Adrenal gland (tissue), 12 donors: Measurements from ENCODE around the gene FBRS. TPM values are rescaled to one million over a fixed set of nuclear protein-coding genes. Genes with fewer than 3 reads are reported as not detected.

ENCODE experiments used
- DNase-seq, 7 donors: peaks; one replicate each; pipeline ENCODE4 v3.0.0-alpha.2; 2019 to 2020
- H3K27ac ChIP-seq, 5 donors: fragments of 200-600 bp; sonication (generic) in 4 of 5; 1 replicate in 3 of 5; 2 replicates in 2 of 5; pipeline versions ENCODE4 v1.5.1 to v1.8.0; 2016 to 2020; ENCODE audit warnings: mild to moderate bottlenecking in 1 of 5
- H3K27me3 ChIP-seq: fragments of 200-600 bp; 2 replicates; pipeline ENCODE4 v1.8.0; 2021
- H3K36me3 ChIP-seq, 2 donors: fragments of 200-600 bp; replicated peaks in 1 of 2; 1 replicate in 1 of 2; 2 replicates in 1 of 2; pipeline versions ENCODE4 v1.5.1 to v1.8.0; 2018 to 2022
- H3K4me1 ChIP-seq, 2 donors: fragments of 200-600 bp; replicated peaks in 1 of 2; 1 replicate in 1 of 2; 2 replicates in 1 of 2; pipeline versions ENCODE4 v1.5.1 to v1.8.0; 2018 to 2021
- H3K4me3 ChIP-seq, 4 donors: fragments of 200-600 bp; sonication (generic) in 3 of 4; one replicate each; pipeline ENCODE4 v1.5.1; 2016 to 2018
- H3K9me3 ChIP-seq, 3 donors: fragments of 200-600 bp; sonication (generic) in 1 of 3; replicated peaks in 1 of 3; 1 replicate in 2 of 3; 2 replicates in 1 of 3; pipeline versions ENCODE4 v1.5.1 to v1.8.0; 2016 to 2021
- POLR2A ChIP-seq, 2 donors: fragments of 450-650 bp; IDR thresholded peaks; one replicate each; pipeline ENCODE4 v1.6.1; 2017; ENCODE audit warnings: antibody characterized with exemption in 2 of 2, mild to moderate bottlenecking in 2 of 2, moderate library complexity in 1 of 2
- WGBS, 4 donors: extraction: QIAGEN DNeasy Blood & Tissue Kit in 2 of 4; methylation state at CpG; one replicate each; pipeline versions ENCODE4 v1.1.5 to v1.1.7; 2013 to 2017; 5-methylcytosine and 5-hydroxymethylcytosine counted together
- intact Hi-C, 2 donors: fragments of 100-400 bp; cut with DNase I; formaldehyde crosslinking; loops; one replicate each; pipeline versions ENCODE4 v1.14.1 to v1.15.0; 2022 to 2023
- polyA plus RNA-seq, 3 donors: library from polyadenylated mRNA; stranded (reverse); fragments of 200-250 nt in 2 of 3; fragments of 350-450 nt in 1 of 3; fragmentation: Illumina TruSeq in 1 of 3; extraction: RNeasy Lipid Tissue Mini Kit (QIAGEN cat#74804) in 1 of 3; gene quantifications; one replicate each; pipeline ENCODE4 v1.2.3, GENCODE V29; 2013 to 2014
- total RNA-seq, 9 donors: library from RNA; depleted of rRNA in 4 of 9; stranded (reverse); fragments of >200 nt in 4 of 9; fragments of 120-200 nt in 1 of 9; fragmentation: NEBNext Ultra II Directional in 1 of 9; extraction: Animal tissue kit (Norgen Biotek cat#: 25700) in 1 of 9; gene quantifications; one replicate each; pipeline versions ENCODE4 v1.1.0 to v1.2.4, GENCODE V29; 2013 to 2023
- TF ChIP-seq, protein P1 (sequence below), 6 experiments: fragments of 450-650 bp in 4 of 6; fragments of 200-600 bp in 2 of 6; sonication (generic) in 1 of 6; IDR thresholded peaks; 1 replicate in 5 of 6; 2 replicates in 1 of 6; pipeline versions ENCODE4 v1.5.1 to v1.8.0; 2016 to 2021; ENCODE audit warnings: antibody characterized with exemption in 6 of 6, mild to moderate bottlenecking in 2 of 6, moderate library complexity in 1 of 6
- donor health status: healthy with polysubstance abuse.
- donor health status: Bipolar disorder and iron deficiency.
- donor health status: DM: yes; HTN: yes; CAD: no.
- donor health status: DM: no; HTN: no; CAD: no.
- donor health status: DM: no; HTN: no; CAD: no.
- donor health status: DM: yes; HTN: yes; CAD: no.

Gene FBRS
- total and polyA plus RNA-seq, 12 donors: 18.3 to 186 (median 46.8) TPM

DNA sequence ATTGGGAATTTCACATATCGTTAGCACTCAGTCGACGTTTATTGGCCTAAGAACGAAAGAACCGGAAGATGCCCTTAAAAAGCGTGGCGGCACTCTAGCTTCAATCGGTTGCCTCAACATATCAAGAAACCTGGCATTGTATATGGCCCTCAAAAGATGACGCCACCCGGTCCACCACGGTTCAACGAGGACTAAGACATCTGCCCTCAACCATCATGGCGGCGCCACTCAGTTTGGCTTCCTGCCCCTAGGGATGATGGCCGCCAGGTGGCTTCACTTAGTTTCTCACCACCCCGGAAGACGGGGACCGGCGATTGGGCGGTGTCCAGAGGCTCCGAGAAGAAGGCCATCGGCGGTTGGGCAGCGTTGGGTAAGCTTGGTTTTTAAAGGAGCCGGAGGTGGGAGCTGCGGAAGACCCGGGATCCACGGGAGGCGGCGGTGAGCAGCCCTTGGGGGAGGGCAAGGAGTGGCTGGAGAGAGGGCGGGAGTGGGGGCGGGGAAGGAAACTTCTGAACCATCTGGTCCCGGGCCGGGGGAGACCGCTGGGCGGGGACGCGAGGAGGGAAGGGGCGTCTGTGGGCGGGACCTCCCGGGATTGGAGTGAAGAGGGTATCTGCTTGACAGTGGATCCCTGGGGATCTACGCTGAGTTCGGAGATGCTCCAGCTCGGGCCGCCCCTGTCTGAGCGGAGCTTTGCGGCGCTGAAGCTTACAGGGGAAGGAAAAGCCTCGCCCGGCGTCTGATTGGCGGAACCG, 7.7 kb upstream of the FBRS start, which contains the start of gene PRR14:
TSS of gene PRR14 (plus strand) at position 592 of the 755 bp plus-strand sequence. CDS start 686 bp downstream, outside the sequence.
- Histone ChIP-seq H3K4me3 (peak within 1 kb of the TSS; percentile 18 to 73 (median 49)), H3K27ac (peak within 1 kb of the TSS; percentile 55 to 94 (median 87)), H3K9me3 (no peaks in the 10 kb centered on the region), H3K4me1 (peaks cover 8 to 12% of the 10 kb centered on the region in 2 donors), H3K27me3 (no peaks in the 10 kb centered on the region), H3K36me3 (peaks cover 0 to 32% of the 10 kb centered on the region in 2 donors)
- TF ChIP-seq POLR2A (IDR thresholded peaks at IDR 0.05): peak; percentile 21 to 71
- TF ChIP-seq, protein P1, sequence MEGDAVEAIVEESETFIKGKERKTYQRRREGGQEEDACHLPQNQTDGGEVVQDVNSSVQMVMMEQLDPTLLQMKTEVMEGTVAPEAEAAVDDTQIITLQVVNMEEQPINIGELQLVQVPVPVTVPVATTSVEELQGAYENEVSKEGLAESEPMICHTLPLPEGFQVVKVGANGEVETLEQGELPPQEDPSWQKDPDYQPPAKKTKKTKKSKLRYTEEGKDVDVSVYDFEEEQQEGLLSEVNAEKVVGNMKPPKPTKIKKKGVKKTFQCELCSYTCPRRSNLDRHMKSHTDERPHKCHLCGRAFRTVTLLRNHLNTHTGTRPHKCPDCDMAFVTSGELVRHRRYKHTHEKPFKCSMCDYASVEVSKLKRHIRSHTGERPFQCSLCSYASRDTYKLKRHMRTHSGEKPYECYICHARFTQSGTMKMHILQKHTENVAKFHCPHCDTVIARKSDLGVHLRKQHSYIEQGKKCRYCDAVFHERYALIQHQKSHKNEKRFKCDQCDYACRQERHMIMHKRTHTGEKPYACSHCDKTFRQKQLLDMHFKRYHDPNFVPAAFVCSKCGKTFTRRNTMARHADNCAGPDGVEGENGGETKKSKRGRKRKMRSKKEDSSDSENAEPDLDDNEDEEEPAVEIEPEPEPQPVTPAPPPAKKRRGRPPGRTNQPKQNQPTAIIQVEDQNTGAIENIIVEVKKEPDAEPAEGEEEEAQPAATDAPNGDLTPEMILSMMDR (IDR thresholded peaks at IDR 0.05): peak; percentile 25 to 70 (median 45)
- 1 to 4% (median 1%) methylated on average over 19 to 53 of the region's 53 CpGs for WGBS, 4 donors
- peak; percentile 99 to 100 (median 100) for DNase-seq
- intact Hi-C loops: no loop called here

DNA sequence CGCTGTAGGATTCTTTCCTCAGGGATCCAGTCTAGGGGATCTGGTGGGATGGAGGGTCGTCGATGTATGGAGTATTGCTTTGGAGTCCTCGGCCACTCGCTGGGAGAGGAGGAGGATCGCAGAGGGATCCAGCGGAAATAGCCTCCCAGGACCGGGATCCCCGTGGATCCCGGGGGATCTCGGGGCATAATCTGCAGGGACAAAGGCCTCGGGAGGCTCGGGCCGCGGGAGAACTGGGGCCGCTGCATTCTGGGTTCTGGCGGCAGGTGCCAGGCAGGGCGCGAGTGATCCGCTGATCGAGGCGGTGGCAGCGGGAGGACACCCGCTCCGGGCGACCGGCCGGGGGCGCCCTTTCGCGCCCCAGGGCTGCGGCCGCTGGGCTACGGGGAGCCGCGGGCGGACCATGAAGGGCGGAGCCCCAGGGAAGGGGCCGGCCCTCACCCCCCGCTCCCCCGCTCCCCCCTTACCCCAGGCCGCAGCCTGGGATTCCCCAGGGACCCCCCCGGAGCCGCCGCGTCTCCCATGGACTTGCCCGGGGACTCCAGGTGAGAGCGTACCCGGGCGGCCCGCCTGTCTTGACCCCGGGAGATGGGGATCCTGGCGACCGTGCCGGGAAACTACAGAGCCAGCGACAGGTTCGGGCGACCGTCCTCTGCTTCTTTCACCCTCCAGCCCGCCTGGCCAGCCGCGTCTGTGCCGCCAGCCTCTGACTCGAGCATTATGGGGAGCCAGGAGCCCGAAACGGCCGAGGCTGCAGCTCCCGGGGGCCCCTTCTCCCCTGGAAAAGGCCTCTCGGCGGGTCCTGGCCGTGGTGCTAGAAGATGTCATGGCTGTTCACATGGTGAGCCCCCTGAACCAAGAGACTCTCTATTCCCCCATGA, 6.9 kb upstream of the FBRS start:
- H3K27ac ChIP-seq: peak overlapping the region; percentile 55 to 94 (median 87)
- H3K9me3 ChIP-seq: no peaks in the 10 kb centered on the region
- peaks cover 0 to 40% of the 10 kb centered on the region in 2 donors for H3K36me3 ChIP-seq
- H3K27me3 ChIP-seq: no peaks in the 10 kb centered on the region
- WGBS, 4 donors: 0 to 1% (median 0%) methylated on average over 1 to 70 of the region's 71 CpGs
- DNase-seq: peak; percentile 70 to 81 (median 72)
- H3K4me3 ChIP-seq: peak overlapping the region; percentile 18 to 73 (median 49)
- peak; percentile 14 to 57 for TF ChIP-seq POLR2A (IDR thresholded peaks at IDR 0.05)
- TF ChIP-seq, protein P1 (IDR thresholded peaks at IDR 0.05): peak; percentile 25 to 69 (median 50)
- peaks cover 8 to 12% of the 10 kb centered on the region in 2 donors for H3K4me1 ChIP-seq
- intact Hi-C loops: no loop called here

DNA sequence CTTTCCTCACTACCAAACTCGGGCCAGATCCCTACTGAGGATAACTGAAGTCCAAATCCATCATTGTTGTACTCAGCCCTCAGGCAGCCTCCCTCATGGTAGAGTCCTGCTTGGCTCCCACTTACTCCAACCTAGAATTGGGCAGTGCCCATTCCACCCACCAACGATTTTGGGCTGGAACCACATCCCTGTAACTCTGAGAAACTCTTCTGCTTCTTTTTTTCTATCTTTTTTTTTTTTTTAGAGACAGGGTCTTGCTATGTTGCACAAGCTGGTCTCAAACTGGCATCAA, 6.3 kb upstream of the FBRS start:
- Histone ChIP-seq H3K4me3 (peak overlapping the region in 2 of 4 donors; percentile 69 to 73), H3K27me3 (no peaks in the 10 kb centered on the region), H3K9me3 (no peaks in the 10 kb centered on the region), H3K27ac (peak overlapping the region in 4 of 5 donors; percentile 55 to 94 (median 88)), H3K4me1 (peaks cover 10 to 18% of the 10 kb centered on the region in 2 donors), H3K36me3 (peaks cover 0 to 46% of the 10 kb centered on the region in 2 donors)
- no peak for TF ChIP-seq POLR2A (IDR thresholded peaks at IDR 0.05)
- TF ChIP-seq, protein P1 (IDR thresholded peaks at IDR 0.05): no peak
- intact Hi-C loops: no loop called here
- no peak for DNase-seq
- 12 to 18% (median 16%) methylated on average over 2 of the region's 2 CpGs for WGBS, 4 donors

DNA sequence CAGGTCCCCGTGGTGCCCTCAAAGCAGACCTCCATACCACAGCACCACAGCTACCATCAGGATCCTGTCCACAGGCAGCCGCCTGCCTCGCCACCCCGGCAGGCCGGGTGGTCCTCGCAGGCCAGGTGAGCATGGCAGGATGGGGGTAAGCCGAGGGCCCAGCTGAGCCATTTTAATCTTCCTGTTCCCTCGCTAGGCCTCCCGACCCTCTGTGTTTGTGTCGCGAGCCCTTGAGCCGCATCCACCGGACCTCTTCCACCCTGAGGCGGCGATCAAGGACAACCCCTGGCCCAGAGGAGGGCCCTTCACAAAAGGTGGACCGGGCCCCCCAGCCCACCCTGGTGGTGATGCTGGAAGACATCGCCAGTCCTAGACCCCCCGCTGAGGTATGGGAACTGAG, 5.5 kb upstream of the FBRS start:
- peaks cover 0 to 46% of the 10 kb centered on the region in 2 donors for H3K36me3 ChIP-seq
- H3K9me3 ChIP-seq: no peaks in the 10 kb centered on the region
- TF ChIP-seq, protein P1 (IDR thresholded peaks at IDR 0.05): no peak
- no peak for TF ChIP-seq POLR2A (IDR thresholded peaks at IDR 0.05)
- 88 to 94% (median 90%) methylated on average over 10 to 18 of the region's 18 CpGs for WGBS, 4 donors
- H3K27ac ChIP-seq: peak overlapping the region in 2 of 5 donors; percentile 21
- no peak overlapping the region for H3K4me3 ChIP-seq
- intact Hi-C loops: no loop called here
- peaks cover 17 to 25% of the 10 kb centered on the region in 2 donors for H3K4me1 ChIP-seq
- H3K27me3 ChIP-seq: no peaks in the 10 kb centered on the region
- DNase-seq: peak in 1 of 7 donors; percentile 30
